GM23338 (cell line): Measurements from ENCODE around the gene HSPH1. TPM values are rescaled to one million over a fixed set of nuclear protein-coding genes. Genes with fewer than 3 reads are reported as not detected.

Experiments
- ATAC-seq: fragments of 200-7000 bp; cut with Tn5 transposase; 3 replicates; pipeline ENCODE4 v1.9.1; 2020
- DNase-seq: peaks from one replicate; pipeline ENCODE4 v3.0.0-alpha.2; 2015; ENCODE audit warnings: low spot score
- H2AFZ ChIP-seq: fragments of 200-600 bp; sonication (generic); 2 replicates; pipeline ENCODE4 v1.8.0; 2016; ENCODE audit warnings: antibody characterized with exemption, mild to moderate bottlenecking, moderate library complexity
- H3F3A ChIP-seq: fragments of 200-600 bp; sonication (generic); replicated peaks from 2 replicates; pipeline ENCODE4 v1.8.0; 2017; ENCODE audit warnings: antibody characterized with exemption, mixed run types, low read depth
- H3K27ac ChIP-seq: fragments of 200-600 bp; sonication (generic); 2 replicates; pipeline ENCODE4 v1.6.1; 2016; ENCODE audit warnings: low read depth
- H3K27me3 ChIP-seq: fragments of 200-600 bp; sonication (generic); 2 replicates; pipeline ENCODE4 v1.8.0; 2016; ENCODE audit warnings: mild to moderate bottlenecking, mixed run types, moderate library complexity; ENCODE audit not compliant: insufficient read depth
- H3K36me3 ChIP-seq: fragments of 200-600 bp; sonication (generic); 2 replicates; pipeline ENCODE4 v1.8.0; 2016; ENCODE audit warnings: mild to moderate bottlenecking; ENCODE audit not compliant: insufficient read depth
- H3K4me1 ChIP-seq: fragments of 200-600 bp; sonication (generic); 2 replicates; pipeline ENCODE4 v1.8.0; 2016; ENCODE audit warnings: mild to moderate bottlenecking, moderate library complexity; ENCODE audit not compliant: insufficient read depth
- H3K4me2 ChIP-seq: fragments of 200-600 bp; sonication (generic); 2 replicates; pipeline ENCODE4 v1.7.1; 2017; ENCODE audit warnings: mixed run types
- H3K4me3 ChIP-seq: fragments of 200-600 bp; sonication (generic); 2 replicates; pipeline ENCODE4 v1.6.1; 2016; ENCODE audit warnings: mixed run types
- H3K79me2 ChIP-seq: fragments of 200-600 bp; sonication (generic); replicated peaks from 2 replicates; pipeline ENCODE4 v1.8.0; 2017; ENCODE audit warnings: mild to moderate bottlenecking; ENCODE audit not compliant: insufficient read depth
- H3K9me2 ChIP-seq: fragments of 200-600 bp; sonication (generic); 2 replicates; pipeline ENCODE4 v1.8.0; 2017; ENCODE audit not compliant: insufficient read depth
- H4K20me1 ChIP-seq: fragments of 200-600 bp; sonication (generic); replicated peaks from 2 replicates; pipeline ENCODE4 v1.8.0; 2017; ENCODE audit warnings: mild to moderate bottlenecking; ENCODE audit not compliant: insufficient read depth
- H3K27ac Mint-ChIP-seq: 2 replicates; pipeline ENCODE4 v1.8.0; 2020; ENCODE audit warnings: inconsistent platforms, mild to moderate bottlenecking, moderate library complexity, mixed read lengths
- H3K27me3 Mint-ChIP-seq: 3 replicates; pipeline ENCODE4 v1.8.0; 2022; ENCODE audit warnings: low read depth, mild to moderate bottlenecking, moderate library complexity, mixed read lengths, inconsistent platforms; ENCODE audit not compliant: insufficient read depth, poor library complexity
- H3K36me3 Mint-ChIP-seq: 3 replicates; pipeline ENCODE4 v1.8.0; 2021; ENCODE audit warnings: low read depth, mild to moderate bottlenecking, inconsistent platforms, moderate library complexity, mixed read lengths
- H3K4me1 Mint-ChIP-seq: 3 replicates; pipeline ENCODE4 v1.8.0; 2020; ENCODE audit warnings: mild to moderate bottlenecking, inconsistent platforms, mixed read lengths
- H3K4me3 Mint-ChIP-seq: 3 replicates; pipeline ENCODE4 v1.8.0; 2021; ENCODE audit warnings: moderate library complexity, mild to moderate bottlenecking, inconsistent platforms, mixed read lengths
- H3K9me3 Mint-ChIP-seq: 3 replicates; pipeline ENCODE4 v1.8.0; 2020; ENCODE audit warnings: moderate library complexity, mild to moderate bottlenecking, inconsistent platforms, mixed read lengths
- CREB1 ChIP-seq: fragments of 250-450 bp; sonication (Bioruptor Pico); IDR thresholded peaks from 2 replicates; pipeline ENCODE4 v1.5.0; 2020; ENCODE audit warnings: low read depth, mild to moderate bottlenecking, moderate library complexity
- CTCF ChIP-seq, 2 experiments: fragments of 200-600 bp in 1 of 2; sonication (generic) in 1 of 2; conservative IDR thresholded peaks; 2 replicates each; pipeline versions ENCODE4 v1.5.1 to v1.6.1; 2016 to 2017; ENCODE audit warnings: antibody characterized with exemption in 2 of 2, low read depth in 2 of 2, mild to moderate bottlenecking in 2 of 2, moderate library complexity in 1 of 2
- ETS1 ChIP-seq: IDR thresholded peaks from 2 replicates; pipeline ENCODE4 v1.6.1; 2016; ENCODE audit warnings: antibody characterized with exemption
- EZH2 ChIP-seq: fragments of 200-600 bp; sonication (generic); IDR thresholded peaks from one replicate; pipeline ENCODE4 v1.8.0; 2017; ENCODE audit warnings: antibody characterized with exemption, mild to moderate bottlenecking, low read depth; ENCODE audit not compliant: unreplicated experiment
- EZH2phosphoT487 ChIP-seq: fragments of 200-600 bp; sonication (generic); IDR thresholded peaks from one replicate; pipeline ENCODE4 v1.8.1; 2018; ENCODE audit warnings: antibody characterized with exemption; ENCODE audit not compliant: unreplicated experiment
- JUNB ChIP-seq: IDR thresholded peaks from one replicate; pipeline ENCODE4 v1.6.1; 2016; ENCODE audit warnings: antibody characterized with exemption; ENCODE audit not compliant: unreplicated experiment
- NANOG ChIP-seq: IDR thresholded peaks from 2 replicates; pipeline ENCODE4 v1.6.1; 2016; ENCODE audit warnings: antibody characterized with exemption, borderline replicate concordance
- POLR2AphosphoS5 ChIP-seq: IDR thresholded peaks from 2 replicates; pipeline ENCODE4 v1.6.1; 2016; ENCODE audit warnings: antibody characterized with exemption, low read depth
- REST ChIP-seq: IDR thresholded peaks from one replicate; pipeline ENCODE4 v1.6.1; 2018; ENCODE audit warnings: antibody characterized with exemption; ENCODE audit not compliant: unreplicated experiment
- STAT1 ChIP-seq: IDR thresholded peaks from one replicate; pipeline ENCODE4 v1.6.1; 2016; ENCODE audit warnings: antibody characterized with exemption; ENCODE audit not compliant: unreplicated experiment
- ZNF114 ChIP-seq: fragments of 250-450 bp; sonication (Bioruptor Pico); IDR thresholded peaks from 2 replicates; pipeline ENCODE4 v1.5.0; 2020; ENCODE audit warnings: mild to moderate bottlenecking, moderate library complexity
- ZNF331 ChIP-seq: fragments of 250-450 bp; sonication (Bioruptor Pico); IDR thresholded peaks from 2 replicates; pipeline ENCODE4 v1.5.0; 2020; ENCODE audit warnings: low read depth, mild to moderate bottlenecking, moderate library complexity
- ZNF462 ChIP-seq: fragments of 250-450 bp; sonication (Bioruptor Pico); IDR thresholded peaks from 2 replicates; pipeline ENCODE4 v1.5.0; 2020; ENCODE audit warnings: mild to moderate bottlenecking, moderate library complexity
- polyA plus RNA-seq: library from polyadenylated mRNA; unstranded; fragments of >200 nt; fragmentation: Nextera tagmentation; extraction: Ambion mirVana; gene quantifications from 2 replicates; pipeline ENCODE4 v1.2.1, GENCODE V29; 2016
- total RNA-seq: library from RNA; depleted of rRNA; stranded (reverse); fragments of >200 nt; shearing (Covaris generic); gene quantifications from 2 replicates; pipeline ENCODE4 v1.2.3, GENCODE V29; 2014

HSPH1 gene
- total and polyA plus RNA-seq, 2 experiments from 2014 or later, result 112 to 147 TPM

GRCh38 chr13:31151837-31152236, 9.9 kb downstream of the HSPH1 start:
- Mint-ChIP-seq H3K4me1 (no peaks in the 10 kb centered on the region), H3K27me3 (no peaks in the 10 kb centered on the region), H3K27ac (no peak overlapping the region), H3K36me3 (peaks cover 81% of the 10 kb centered on the region), H3K9me3 (no peaks in the 10 kb centered on the region), H3K4me3 (no peak overlapping the region)
- Histone ChIP-seq H4K20me1 (peaks cover 18% of the 10 kb centered on the region; the same call in 1 of the 2 replicates), H3K27ac (no peak overlapping the region), H3K36me3 (peaks cover 88% of the 10 kb centered on the region), H3K9me2 (no peaks in the 10 kb centered on the region), H3K79me2 (peaks cover 33% of the 10 kb centered on the region), H2AFZ (no peak overlapping the region), H3K4me2 (no peak overlapping the region), H3K4me3 (no peak overlapping the region), H3F3A (no peaks in the 10 kb centered on the region), H3K4me1 (no peaks in the 10 kb centered on the region), H3K27me3 (no peaks in the 10 kb centered on the region)
- TF ChIP-seq POLR2AphosphoS5 (no peak), CTCF (conservative IDR thresholded peaks at IDR 0.05; ENCODE audit: low read depth in 2 of 2) (no peak), STAT1 (no peak), ZNF331 (no peak), ETS1 (no peak), JUNB (no peak), EZH2 (no peak), REST (no peak), CREB1 (CRISPR knock-in tag) (no peak), EZH2phosphoT487 (no peak), ZNF462 (no peak), ZNF114 (CRISPR knock-in tag) (no peak), NANOG (no peak)
- DNase-seq, result no peak
- no peak for ATAC-seq
